Erythroblast (primary cell): Measurements from ENCODE around the gene RNF220.

Experiments
- GATA1 ChIP-seq: IDR thresholded peaks from 2 replicates; pipeline ENCODE4 v1.6.1; 2011; ENCODE audit warnings: low read depth, mild to moderate bottlenecking, control low read depth, low read length, moderate library complexity
- POLR2A ChIP-seq: IDR thresholded peaks from 2 replicates; pipeline ENCODE4 v1.6.1; 2011; ENCODE audit warnings: mild to moderate bottlenecking, low read length

GRCh38 chr1:44366371-44366975 is 38.6 kb upstream of the RNF220 start:
- TF ChIP-seq GATA1 (no peak), POLR2A (no peak)
